NCI-H187 treated with DMSO at 0.1 percent for 48 hours (cell line): ENCODE results near the gene CYP2E1.
"Not testable (repeated sequence)": the region's sequence is repeated elsewhere in the genome, so short reads cannot be mapped to it uniquely, and the experiment has no call there.

ENCODE experiments used
- DNase-seq: peaks from one replicate; lab custom pipeline; 2025; lab: John Stamatoyannopoulos, UW

The CYP2E1 gene

GRCh38 chr10:133526957-133527588 is at the start of gene CYP2E1:
CYP2E1 (plus strand) TSS chr10:133527363; CDS start chr10:133527396, 33 bp downstream.
- no peak for DNase-seq

GRCh38 chr10:133481086-133481643 is 46.0 kb upstream of the CYP2E1 start:
- DNase-seq: no peak

- no peak for DNase-seq
Observed at GRCh38 chr10:133481657-133482056, 45.5 kb upstream of the CYP2E1 start.

GRCh38 chr10:133484818-133485217 is 42.3 kb upstream of the CYP2E1 start:
- no peak for DNase-seq

- no peak for DNase-seq
Observed at GRCh38 chr10:133487085-133487484, 40.1 kb upstream of the CYP2E1 start.

- DNase-seq: no peak
Observed at GRCh38 chr10:133488354-133488753, 38.8 kb upstream of the CYP2E1 start.

GRCh38 chr10:133489816-133490588 is 37.2 kb upstream of the CYP2E1 start:
- DNase-seq: no peak

GRCh38 chr10:133493562-133493961 is 33.6 kb upstream of the CYP2E1 start:
- not testable (repeated sequence) for DNase-seq

GRCh38 chr10:133497363-133497762 is 29.8 kb upstream of the CYP2E1 start:
- DNase-seq: not testable (repeated sequence)

- not testable (repeated sequence) for DNase-seq
Observed at GRCh38 chr10:133499176-133499575, 28.0 kb upstream of the CYP2E1 start.

- not testable (repeated sequence) for DNase-seq
Observed at GRCh38 chr10:133500897-133501296, 26.3 kb upstream of the CYP2E1 start.

- no peak for DNase-seq
Observed at GRCh38 chr10:133509700-133510099, 17.5 kb upstream of the CYP2E1 start.

GRCh38 chr10:133511408-133511807 is 15.8 kb upstream of the CYP2E1 start:
- DNase-seq: no peak

- DNase-seq: no peak
Observed at GRCh38 chr10:133511907-133512528, 15.1 kb upstream of the CYP2E1 start.

GRCh38 chr10:133515471-133515870 is 11.7 kb upstream of the CYP2E1 start:
- no peak for DNase-seq

- no peak for DNase-seq
Observed at GRCh38 chr10:133516057-133516456, 11.1 kb upstream of the CYP2E1 start.

- not testable (repeated sequence) for DNase-seq
Observed at GRCh38 chr10:133518517-133518916, 8.6 kb upstream of the CYP2E1 start.

GRCh38 chr10:133520193-133520738 is 6.9 kb upstream of the CYP2E1 start:
- DNase-seq: no peak

- no peak for DNase-seq
Observed at GRCh38 chr10:133523631-133524203, 3.4 kb upstream of the CYP2E1 start.

- no peak for DNase-seq
Observed at GRCh38 chr10:133525444-133525843, 1.7 kb upstream of the CYP2E1 start.

- no peak for DNase-seq
Observed at GRCh38 chr10:133527771-133528271, 658 bp downstream of the CYP2E1 start.
